GM23338 (cell line): ENCODE measurements around the gene LRP1-AS. TPM values are rescaled to one million over a fixed set of nuclear protein-coding genes. Genes with fewer than 3 reads are reported as not detected.

Source experiments
- ATAC-seq: fragments of 200-7000 bp; cut with Tn5 transposase; 3 replicates; pipeline ENCODE4 v1.9.1; 2020
- DNase-seq: peaks from one replicate; pipeline ENCODE4 v3.0.0-alpha.2; 2015; ENCODE audit warnings: low spot score
- H2AFZ ChIP-seq: fragments of 200-600 bp; sonication (generic); 2 replicates; pipeline ENCODE4 v1.8.0; 2016; ENCODE audit warnings: antibody characterized with exemption, mild to moderate bottlenecking, moderate library complexity
- H3F3A ChIP-seq: fragments of 200-600 bp; sonication (generic); replicated peaks from 2 replicates; pipeline ENCODE4 v1.8.0; 2017; ENCODE audit warnings: antibody characterized with exemption, mixed run types, low read depth
- H3K27ac ChIP-seq: fragments of 200-600 bp; sonication (generic); 2 replicates; pipeline ENCODE4 v1.6.1; 2016; ENCODE audit warnings: low read depth
- H3K27me3 ChIP-seq: fragments of 200-600 bp; sonication (generic); 2 replicates; pipeline ENCODE4 v1.8.0; 2016; ENCODE audit warnings: mild to moderate bottlenecking, mixed run types, moderate library complexity; ENCODE audit not compliant: insufficient read depth
- H3K36me3 ChIP-seq: fragments of 200-600 bp; sonication (generic); 2 replicates; pipeline ENCODE4 v1.8.0; 2016; ENCODE audit warnings: mild to moderate bottlenecking; ENCODE audit not compliant: insufficient read depth
- H3K4me1 ChIP-seq: fragments of 200-600 bp; sonication (generic); 2 replicates; pipeline ENCODE4 v1.8.0; 2016; ENCODE audit warnings: mild to moderate bottlenecking, moderate library complexity; ENCODE audit not compliant: insufficient read depth
- H3K4me2 ChIP-seq: fragments of 200-600 bp; sonication (generic); 2 replicates; pipeline ENCODE4 v1.7.1; 2017; ENCODE audit warnings: mixed run types
- H3K4me3 ChIP-seq: fragments of 200-600 bp; sonication (generic); 2 replicates; pipeline ENCODE4 v1.6.1; 2016; ENCODE audit warnings: mixed run types
- H3K79me2 ChIP-seq: fragments of 200-600 bp; sonication (generic); replicated peaks from 2 replicates; pipeline ENCODE4 v1.8.0; 2017; ENCODE audit warnings: mild to moderate bottlenecking; ENCODE audit not compliant: insufficient read depth
- H3K9me2 ChIP-seq: fragments of 200-600 bp; sonication (generic); 2 replicates; pipeline ENCODE4 v1.8.0; 2017; ENCODE audit not compliant: insufficient read depth
- H4K20me1 ChIP-seq: fragments of 200-600 bp; sonication (generic); replicated peaks from 2 replicates; pipeline ENCODE4 v1.8.0; 2017; ENCODE audit warnings: mild to moderate bottlenecking; ENCODE audit not compliant: insufficient read depth
- H3K27ac Mint-ChIP-seq: 2 replicates; pipeline ENCODE4 v1.8.0; 2020; ENCODE audit warnings: inconsistent platforms, mild to moderate bottlenecking, moderate library complexity, mixed read lengths
- H3K27me3 Mint-ChIP-seq: 3 replicates; pipeline ENCODE4 v1.8.0; 2022; ENCODE audit warnings: low read depth, mild to moderate bottlenecking, moderate library complexity, mixed read lengths, inconsistent platforms; ENCODE audit not compliant: insufficient read depth, poor library complexity
- H3K36me3 Mint-ChIP-seq: 3 replicates; pipeline ENCODE4 v1.8.0; 2021; ENCODE audit warnings: low read depth, mild to moderate bottlenecking, inconsistent platforms, moderate library complexity, mixed read lengths
- H3K4me1 Mint-ChIP-seq: 3 replicates; pipeline ENCODE4 v1.8.0; 2020; ENCODE audit warnings: mild to moderate bottlenecking, inconsistent platforms, mixed read lengths
- H3K4me3 Mint-ChIP-seq: 3 replicates; pipeline ENCODE4 v1.8.0; 2021; ENCODE audit warnings: moderate library complexity, mild to moderate bottlenecking, inconsistent platforms, mixed read lengths
- H3K9me3 Mint-ChIP-seq: 3 replicates; pipeline ENCODE4 v1.8.0; 2020; ENCODE audit warnings: moderate library complexity, mild to moderate bottlenecking, inconsistent platforms, mixed read lengths
- CREB1 ChIP-seq: fragments of 250-450 bp; sonication (Bioruptor Pico); IDR thresholded peaks from 2 replicates; pipeline ENCODE4 v1.5.0; 2020; ENCODE audit warnings: low read depth, mild to moderate bottlenecking, moderate library complexity
- CTCF ChIP-seq, 2 experiments: fragments of 200-600 bp in 1 of 2; sonication (generic) in 1 of 2; conservative IDR thresholded peaks; 2 replicates each; pipeline versions ENCODE4 v1.5.1 to v1.6.1; 2016 to 2017; ENCODE audit warnings: antibody characterized with exemption in 2 of 2, low read depth in 2 of 2, mild to moderate bottlenecking in 2 of 2, moderate library complexity in 1 of 2
- ETS1 ChIP-seq: IDR thresholded peaks from 2 replicates; pipeline ENCODE4 v1.6.1; 2016; ENCODE audit warnings: antibody characterized with exemption
- EZH2 ChIP-seq: fragments of 200-600 bp; sonication (generic); IDR thresholded peaks from one replicate; pipeline ENCODE4 v1.8.0; 2017; ENCODE audit warnings: antibody characterized with exemption, mild to moderate bottlenecking, low read depth; ENCODE audit not compliant: unreplicated experiment
- EZH2phosphoT487 ChIP-seq: fragments of 200-600 bp; sonication (generic); IDR thresholded peaks from one replicate; pipeline ENCODE4 v1.8.1; 2018; ENCODE audit warnings: antibody characterized with exemption; ENCODE audit not compliant: unreplicated experiment
- JUNB ChIP-seq: IDR thresholded peaks from one replicate; pipeline ENCODE4 v1.6.1; 2016; ENCODE audit warnings: antibody characterized with exemption; ENCODE audit not compliant: unreplicated experiment
- NANOG ChIP-seq: IDR thresholded peaks from 2 replicates; pipeline ENCODE4 v1.6.1; 2016; ENCODE audit warnings: antibody characterized with exemption, borderline replicate concordance
- POLR2AphosphoS5 ChIP-seq: IDR thresholded peaks from 2 replicates; pipeline ENCODE4 v1.6.1; 2016; ENCODE audit warnings: antibody characterized with exemption, low read depth
- REST ChIP-seq: IDR thresholded peaks from one replicate; pipeline ENCODE4 v1.6.1; 2018; ENCODE audit warnings: antibody characterized with exemption; ENCODE audit not compliant: unreplicated experiment
- STAT1 ChIP-seq: IDR thresholded peaks from one replicate; pipeline ENCODE4 v1.6.1; 2016; ENCODE audit warnings: antibody characterized with exemption; ENCODE audit not compliant: unreplicated experiment
- ZNF114 ChIP-seq: fragments of 250-450 bp; sonication (Bioruptor Pico); IDR thresholded peaks from 2 replicates; pipeline ENCODE4 v1.5.0; 2020; ENCODE audit warnings: mild to moderate bottlenecking, moderate library complexity
- ZNF331 ChIP-seq: fragments of 250-450 bp; sonication (Bioruptor Pico); IDR thresholded peaks from 2 replicates; pipeline ENCODE4 v1.5.0; 2020; ENCODE audit warnings: low read depth, mild to moderate bottlenecking, moderate library complexity
- ZNF462 ChIP-seq: fragments of 250-450 bp; sonication (Bioruptor Pico); IDR thresholded peaks from 2 replicates; pipeline ENCODE4 v1.5.0; 2020; ENCODE audit warnings: mild to moderate bottlenecking, moderate library complexity
- polyA plus RNA-seq: library from polyadenylated mRNA; unstranded; fragments of >200 nt; fragmentation: Nextera tagmentation; extraction: Ambion mirVana; gene quantifications from 2 replicates; pipeline ENCODE4 v1.2.1, GENCODE V29; 2016
- total RNA-seq: library from RNA; depleted of rRNA; stranded (reverse); fragments of >200 nt; shearing (Covaris generic); gene quantifications from 2 replicates; pipeline ENCODE4 v1.2.3, GENCODE V29; 2014

Gene LRP1-AS
- total and polyA plus RNA-seq, 2 experiments from 2014 or later, result 0.86 TPM; not detected in 1

GRCh38 chr12:57192920-57193319 lies 45.5 kb upstream of the LRP1-AS start (continued):
- no peak for TF ChIP-seq ZNF462 (CRISPR knock-in tag)
- TF ChIP-seq JUNB, result no peak
- no peak for TF ChIP-seq ZNF331
- no peak for TF ChIP-seq CREB1 (CRISPR knock-in tag)
- TF ChIP-seq ZNF114 (CRISPR knock-in tag), result no peak
- no peak for TF ChIP-seq NANOG
- TF ChIP-seq ETS1, result no peak
- no peak for TF ChIP-seq STAT1
- TF ChIP-seq EZH2phosphoT487, result no peak
- no peak for TF ChIP-seq EZH2

GRCh38 chr12:57191410-57191809 lies 44.0 kb upstream of the LRP1-AS start:
- Histone ChIP-seq H3K36me3 (peaks cover 27% of the 10 kb centered on the region), H3K9me2 (no peaks in the 10 kb centered on the region), H3F3A (peaks cover 12% of the 10 kb centered on the region; the same call in 1 of the 2 replicates), H3K4me3 (no peak overlapping the region), H3K27me3 (no peaks in the 10 kb centered on the region), H3K4me1 (no peaks in the 10 kb centered on the region), H3K4me2 (no peak overlapping the region), H4K20me1 (no peaks in the 10 kb centered on the region; the same call in 1 of the 2 replicates), H3K27ac (no peak overlapping the region), H2AFZ (no peak overlapping the region), H3K79me2 (no peaks in the 10 kb centered on the region)
- H3K9me3 Mint-ChIP-seq, result no peaks in the 10 kb centered on the region; the same call in 2 of the 3 replicates
- H3K27me3 Mint-ChIP-seq, result peaks cover 26% of the 10 kb centered on the region
- no peak for ATAC-seq
- H3K4me1 Mint-ChIP-seq, result no peaks in the 10 kb centered on the region
- no peak overlapping the region for H3K4me3 Mint-ChIP-seq
- DNase-seq, result no peak
- no peak overlapping the region for H3K27ac Mint-ChIP-seq
- H3K36me3 Mint-ChIP-seq, result peaks cover 97% of the 10 kb centered on the region
- TF ChIP-seq REST, result no peak
- no peak for TF ChIP-seq CREB1 (CRISPR knock-in tag)
- no peak for TF ChIP-seq EZH2phosphoT487
- TF ChIP-seq CTCF (conservative IDR thresholded peaks at IDR 0.05; ENCODE audit: low read depth in 2 of 2), result no peak
- TF ChIP-seq ZNF114 (CRISPR knock-in tag), result no peak
- TF ChIP-seq POLR2AphosphoS5, result no peak
